Measurements from ENCODE around the gene TBCA.

TBCA gene

GRCh38 chr5:77642738-77643653, 133.1 kb downstream of the TBCA start:
- no peak for DNase-seq (ENCODE audit: low spot score)

GRCh38 chr5:77641963-77642737, 134.0 kb downstream of the TBCA start:
- DNase-seq (ENCODE audit: low spot score), result no peak

GRCh38 chr5:77641397-77641943, 134.7 kb downstream of the TBCA start:
- DNase-seq (ENCODE audit: low spot score), result no peak

Data from CD4-positive, alpha-beta T cell treated with Interleukin-15 for 4 hours (primary cell).